Astrocyte (in vitro differentiated cells and primary cell): Measurements from ENCODE around the gene INPP5A. TPM values are rescaled to one million over a fixed set of nuclear protein-coding genes. Genes with fewer than 3 reads are reported as not detected.

Experiments used
- DNase-seq: peaks from one replicate; pipeline ENCODE4 v3.0.0-alpha.2; 2010; ENCODE audit warnings: low read depth
- FAIRE-seq: peaks from 2 replicates; lab custom pipeline; 2011; peaks lifted over from hg19 to GRCh38; lab: Jason Lieb, UNC
- H2AFZ ChIP-seq: 2 replicates; pipeline ENCODE4 v1.6.0; 2012; ENCODE audit warnings: low read depth, low read length, inconsistent platforms
- H3K27ac ChIP-seq: 2 replicates; pipeline ENCODE4 v1.5.1; 2011; ENCODE audit warnings: low read depth, low read length, inconsistent platforms
- H3K27me3 ChIP-seq: 2 replicates; pipeline ENCODE4 v1.6.0; 2011; ENCODE audit warnings: low read length, inconsistent platforms; ENCODE audit not compliant: insufficient read depth
- H3K36me3 ChIP-seq: 2 replicates; pipeline ENCODE4 v1.5.1; 2011; ENCODE audit warnings: low read length, inconsistent platforms; ENCODE audit not compliant: insufficient read depth
- H3K4me1 ChIP-seq: 2 replicates; pipeline ENCODE4 v1.5.1; 2011; ENCODE audit warnings: low read length, inconsistent platforms; ENCODE audit not compliant: insufficient read depth
- H3K4me2 ChIP-seq: 2 replicates; pipeline ENCODE4 v1.6.0; 2012; ENCODE audit warnings: low read length, inconsistent platforms
- H3K4me3 ChIP-seq: 2 replicates; pipeline ENCODE4 v1.5.1; 2011; ENCODE audit warnings: low read depth, mild to moderate bottlenecking, low read length, inconsistent platforms; ENCODE audit not compliant: insufficient read depth
- H3K79me2 ChIP-seq: 2 replicates; pipeline ENCODE4 v1.6.0; 2012; ENCODE audit warnings: mild to moderate bottlenecking, low read length, inconsistent platforms; ENCODE audit not compliant: insufficient read depth
- H3K9ac ChIP-seq: 2 replicates; pipeline ENCODE4 v1.6.0; 2012; ENCODE audit warnings: mild to moderate bottlenecking, low read length, inconsistent platforms
- H3K9me3 ChIP-seq: 2 replicates; pipeline ENCODE4 v1.5.1; 2012; ENCODE audit warnings: low read depth, mild to moderate bottlenecking, low read length, inconsistent platforms; ENCODE audit not compliant: insufficient read depth
- H4K20me1 ChIP-seq: 2 replicates; pipeline ENCODE4 v1.6.0; 2012; ENCODE audit warnings: low read length, inconsistent platforms; ENCODE audit not compliant: insufficient read depth
- H3K27ac Mint-ChIP-seq: one replicate; pipeline ENCODE4 v1.8.0; 2021; ENCODE audit warnings: mild to moderate bottlenecking, mixed read lengths; ENCODE audit not compliant: unreplicated experiment
- H3K27me3 Mint-ChIP-seq: one replicate; pipeline ENCODE4 v1.8.0; 2021; ENCODE audit warnings: low read depth, mixed read lengths; ENCODE audit not compliant: unreplicated experiment
- H3K36me3 Mint-ChIP-seq: one replicate; pipeline ENCODE4 v1.8.0; 2021; ENCODE audit warnings: low read depth, mixed read lengths; ENCODE audit not compliant: unreplicated experiment
- H3K4me1 Mint-ChIP-seq: one replicate; pipeline ENCODE4 v1.8.0; 2021; ENCODE audit warnings: low read depth, mixed read lengths; ENCODE audit not compliant: unreplicated experiment
- H3K4me3 Mint-ChIP-seq: one replicate; pipeline ENCODE4 v1.8.0; 2021; ENCODE audit warnings: mild to moderate bottlenecking, moderate library complexity, mixed read lengths; ENCODE audit not compliant: unreplicated experiment
- H3K9me3 Mint-ChIP-seq: one replicate; pipeline ENCODE4 v1.8.0; 2021; ENCODE audit warnings: mild to moderate bottlenecking, mixed read lengths; ENCODE audit not compliant: unreplicated experiment
- EZH2 ChIP-seq: IDR thresholded peaks from 2 replicates; pipeline ENCODE4 v1.6.1; 2012; ENCODE audit warnings: mild to moderate bottlenecking, low read length, inconsistent platforms; ENCODE audit not compliant: insufficient read depth
- total RNA-seq: library from RNA; stranded (reverse); gene quantifications from 2 replicates; pipeline ENCODE4 v1.2.1, GENCODE V29; 2021
- TF ChIP-seq, protein P1 (sequence below): IDR thresholded peaks from 2 replicates; pipeline ENCODE4 v1.5.1; 2011; ENCODE audit warnings: low read depth, mild to moderate bottlenecking, inconsistent platforms, low read length, moderate library complexity; ENCODE audit not compliant: insufficient read depth

Gene INPP5A
- total RNA-seq, 1 donor from 2014 or later: 39.1 TPM

DNA sequence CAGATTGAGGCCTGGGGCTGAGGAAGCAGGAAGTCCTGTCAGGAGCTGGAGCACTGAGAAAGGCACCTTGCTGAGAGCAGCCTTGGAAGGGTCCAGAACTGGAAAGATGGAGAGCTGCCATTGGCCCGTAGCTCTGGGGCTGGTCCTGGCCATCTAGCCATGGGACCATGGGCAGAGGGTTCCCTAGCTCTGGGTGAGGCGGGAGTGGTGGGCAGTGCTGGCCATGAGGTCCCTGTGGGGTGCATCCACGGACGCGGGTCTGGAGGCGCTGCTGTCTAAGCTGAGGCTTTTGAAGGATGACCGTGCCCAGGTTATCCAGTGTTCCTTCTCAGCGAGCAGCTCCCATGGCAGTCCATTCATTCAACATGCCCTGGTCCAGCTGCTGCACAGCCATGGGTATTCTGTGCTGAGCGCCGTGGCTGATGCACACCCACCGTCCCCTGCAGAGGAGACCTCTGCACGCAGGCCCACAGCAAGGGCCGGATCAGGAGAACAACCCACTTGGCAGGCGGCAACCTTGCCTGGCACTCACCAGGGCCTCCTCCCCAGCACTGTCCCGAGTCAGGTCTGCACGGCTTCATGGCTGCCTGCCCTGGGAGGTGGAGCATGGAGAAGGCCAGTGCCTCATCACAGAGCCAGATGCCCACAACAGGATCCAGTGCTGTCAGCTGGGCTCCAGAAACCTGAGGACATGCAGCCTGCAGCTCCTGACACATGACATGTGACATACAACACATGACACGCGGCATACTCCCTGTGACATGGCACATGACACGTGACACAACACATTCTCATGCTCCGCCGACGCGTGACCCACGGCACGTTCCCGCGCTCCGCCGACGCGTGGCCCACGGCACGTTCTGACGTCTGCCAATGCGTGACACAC lies 121.9 kb downstream of the INPP5A start:
- Histone ChIP-seq H3K27me3 (no peaks in the 10 kb centered on the region), H3K9ac (no peak overlapping the region), H3K79me2 (peaks cover 5% of the 10 kb centered on the region), H3K36me3 (peaks cover 6% of the 10 kb centered on the region), H2AFZ (no peak overlapping the region), H3K4me3 (no peak overlapping the region), H3K9me3 (no peaks in the 10 kb centered on the region), H3K4me1 (no peaks in the 10 kb centered on the region), H3K27ac (no peak overlapping the region), H4K20me1 (peaks cover 16% of the 10 kb centered on the region), H3K4me2 (no peak overlapping the region)
- peaks cover 4% of the 10 kb centered on the region for H3K36me3 Mint-ChIP-seq
- H3K9me3 Mint-ChIP-seq: no peaks in the 10 kb centered on the region
- peaks cover 1% of the 10 kb centered on the region for H3K27me3 Mint-ChIP-seq
- peaks cover 4% of the 10 kb centered on the region for H3K4me1 Mint-ChIP-seq
- FAIRE-seq (no peak), DNase-seq (no peak)
- H3K4me3 Mint-ChIP-seq: no peak overlapping the region
- TF ChIP-seq, protein P1, sequence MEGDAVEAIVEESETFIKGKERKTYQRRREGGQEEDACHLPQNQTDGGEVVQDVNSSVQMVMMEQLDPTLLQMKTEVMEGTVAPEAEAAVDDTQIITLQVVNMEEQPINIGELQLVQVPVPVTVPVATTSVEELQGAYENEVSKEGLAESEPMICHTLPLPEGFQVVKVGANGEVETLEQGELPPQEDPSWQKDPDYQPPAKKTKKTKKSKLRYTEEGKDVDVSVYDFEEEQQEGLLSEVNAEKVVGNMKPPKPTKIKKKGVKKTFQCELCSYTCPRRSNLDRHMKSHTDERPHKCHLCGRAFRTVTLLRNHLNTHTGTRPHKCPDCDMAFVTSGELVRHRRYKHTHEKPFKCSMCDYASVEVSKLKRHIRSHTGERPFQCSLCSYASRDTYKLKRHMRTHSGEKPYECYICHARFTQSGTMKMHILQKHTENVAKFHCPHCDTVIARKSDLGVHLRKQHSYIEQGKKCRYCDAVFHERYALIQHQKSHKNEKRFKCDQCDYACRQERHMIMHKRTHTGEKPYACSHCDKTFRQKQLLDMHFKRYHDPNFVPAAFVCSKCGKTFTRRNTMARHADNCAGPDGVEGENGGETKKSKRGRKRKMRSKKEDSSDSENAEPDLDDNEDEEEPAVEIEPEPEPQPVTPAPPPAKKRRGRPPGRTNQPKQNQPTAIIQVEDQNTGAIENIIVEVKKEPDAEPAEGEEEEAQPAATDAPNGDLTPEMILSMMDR: no peak
- no peak for TF ChIP-seq EZH2
- H3K27ac Mint-ChIP-seq: no peak overlapping the region

DNA sequence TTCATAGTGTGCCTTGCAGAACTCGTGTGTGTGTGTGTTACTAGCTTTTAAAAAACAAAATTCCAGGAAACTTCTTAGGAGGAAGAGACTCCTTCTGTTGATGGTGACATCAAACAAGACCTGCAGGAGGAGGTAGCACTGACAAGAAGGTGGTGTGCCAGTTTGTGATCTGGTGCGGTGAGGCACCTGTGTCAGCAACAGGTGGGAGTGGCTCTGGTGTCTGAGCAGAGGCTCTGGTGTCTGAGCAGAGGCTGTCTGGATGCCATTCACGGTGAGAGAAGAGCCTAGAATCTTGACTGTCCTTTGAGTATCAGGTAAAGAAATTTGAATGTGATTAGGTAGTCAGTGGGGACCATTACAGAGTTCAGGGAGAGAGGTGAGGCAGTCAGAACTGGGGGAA lies 122.8 kb downstream of the INPP5A start:
- peaks cover 2% of the 10 kb centered on the region for H3K36me3 Mint-ChIP-seq
- Histone ChIP-seq H4K20me1 (peaks cover 7% of the 10 kb centered on the region), H3K4me2 (no peak overlapping the region), H3K9ac (no peak overlapping the region), H3K27ac (no peak overlapping the region), H3K27me3 (no peaks in the 10 kb centered on the region), H3K4me3 (no peak overlapping the region), H3K9me3 (no peaks in the 10 kb centered on the region), H2AFZ (no peak overlapping the region), H3K4me1 (no peaks in the 10 kb centered on the region), H3K36me3 (peaks cover 6% of the 10 kb centered on the region), H3K79me2 (peaks cover 5% of the 10 kb centered on the region)
- FAIRE-seq: no peak
- no peak for DNase-seq
- no peak overlapping the region for H3K27ac Mint-ChIP-seq
- H3K9me3 Mint-ChIP-seq: no peaks in the 10 kb centered on the region
- H3K4me3 Mint-ChIP-seq: no peak overlapping the region
- peaks cover 5% of the 10 kb centered on the region for H3K4me1 Mint-ChIP-seq
- H3K27me3 Mint-ChIP-seq: peaks cover 1% of the 10 kb centered on the region
- TF ChIP-seq EZH2: no peak
- TF ChIP-seq, protein P1: no peak
